H9 (cell line): ENCODE measurements around the gene TESK2. TPM values are rescaled to one million over a fixed set of nuclear protein-coding genes. Genes with fewer than 3 reads are reported as not detected.

ENCODE experiments used
- DNase-seq: peaks from one replicate; pipeline ENCODE4 v3.0.0-alpha.2; 2017
- H2AFZ ChIP-seq: one replicate; pipeline ENCODE4 v1.6.1; 2013; ENCODE audit warnings: mild to moderate bottlenecking, low read length, control low read depth, moderate library complexity
- H2AK5ac ChIP-seq: 2 replicates; pipeline ENCODE4 v1.6.1; 2013; ENCODE audit warnings: low read length, control low read depth, mixed read lengths; ENCODE audit not compliant: insufficient read length
- H2BK120ac ChIP-seq: one replicate; pipeline ENCODE4 v1.6.1; 2013; ENCODE audit warnings: low read depth, mild to moderate bottlenecking, low read length, control low read depth, inconsistent platforms; ENCODE audit not compliant: poor library complexity, severe bottlenecking
- H2BK12ac ChIP-seq: 2 replicates; pipeline ENCODE4 v1.6.1; 2013; ENCODE audit warnings: low read length, control low read depth, mixed read lengths, low read depth; ENCODE audit not compliant: insufficient read length
- H2BK15ac ChIP-seq: 2 replicates; pipeline ENCODE4 v1.6.1; 2013; ENCODE audit warnings: low read depth, low read length, control low read depth
- H2BK20ac ChIP-seq: one replicate; pipeline ENCODE4 v1.6.1; 2013; ENCODE audit warnings: low read depth, mild to moderate bottlenecking, low read length, control low read depth, inconsistent platforms; ENCODE audit not compliant: poor library complexity, severe bottlenecking
- H2BK5ac ChIP-seq: 2 replicates; pipeline ENCODE4 v1.6.1; 2013; ENCODE audit warnings: low read length, control low read depth, mixed read lengths; ENCODE audit not compliant: insufficient read length
- H3K14ac ChIP-seq: 2 replicates; pipeline ENCODE4 v1.6.1; 2013; ENCODE audit warnings: low read length, control low read depth; ENCODE audit not compliant: insufficient read depth
- H3K18ac ChIP-seq: 2 replicates; pipeline ENCODE4 v1.6.1; 2013; ENCODE audit warnings: low read depth, mild to moderate bottlenecking, mixed read lengths, low read length, control low read depth; ENCODE audit not compliant: insufficient read length
- H3K23ac ChIP-seq: 2 replicates; pipeline ENCODE4 v1.6.1; 2013; ENCODE audit warnings: low read length, control low read depth, mixed read lengths, low read depth; ENCODE audit not compliant: insufficient read length
- H3K23me2 ChIP-seq: 2 replicates; pipeline ENCODE4 v1.6.1; 2013; ENCODE audit warnings: low read depth, mild to moderate bottlenecking, mixed read lengths, low read length, control low read depth; ENCODE audit not compliant: insufficient read length, poor library complexity, severe bottlenecking
- H3K27ac ChIP-seq: 2 replicates; pipeline ENCODE4 v1.5.1; 2013; ENCODE audit warnings: low read length, control low read depth, mixed read lengths, low read depth; ENCODE audit not compliant: insufficient read length
- H3K27me3 ChIP-seq: 2 replicates; pipeline ENCODE4 v1.6.1; 2013; ENCODE audit warnings: low read length, control low read depth, inconsistent platforms; ENCODE audit not compliant: insufficient read depth
- H3K4ac ChIP-seq: 2 replicates; pipeline ENCODE4 v1.6.1; 2013; ENCODE audit warnings: low read depth, mild to moderate bottlenecking, control low read depth, inconsistent platforms, low read length, moderate library complexity
- H3K4me1 ChIP-seq: 2 replicates; pipeline ENCODE4 v1.6.1; 2013; ENCODE audit warnings: low read length, control low read depth, inconsistent platforms; ENCODE audit not compliant: insufficient read depth
- H3K4me2 ChIP-seq: 2 replicates; pipeline ENCODE4 v1.6.1; 2013; ENCODE audit warnings: low read length, control low read depth, mixed read lengths; ENCODE audit not compliant: insufficient read length, insufficient read depth
- H3K56ac ChIP-seq: 2 replicates; pipeline ENCODE4 v1.6.1; 2013; ENCODE audit warnings: low read depth, mild to moderate bottlenecking, mixed read lengths, low read length, control low read depth; ENCODE audit not compliant: insufficient read length
- H3K79me1 ChIP-seq: 2 replicates; pipeline ENCODE4 v1.6.1; 2013; ENCODE audit warnings: low read depth, mild to moderate bottlenecking, moderate library complexity, low read length, control low read depth, inconsistent platforms; ENCODE audit not compliant: insufficient read depth, poor library complexity, severe bottlenecking
- H3K79me2 ChIP-seq: 2 replicates; pipeline ENCODE4 v1.6.1; 2013; ENCODE audit warnings: low read length, control low read depth, inconsistent platforms; ENCODE audit not compliant: insufficient read depth
- H3K9ac ChIP-seq: 2 replicates; pipeline ENCODE4 v1.6.1; 2013; ENCODE audit warnings: low read length, control low read depth, mixed read lengths; ENCODE audit not compliant: insufficient read length; ENCODE audit errors: extremely low read depth
- H3K9me3 ChIP-seq: one replicate; pipeline ENCODE4 v1.6.1; 2013; ENCODE audit warnings: low read depth, low read length, inconsistent platforms; ENCODE audit not compliant: control insufficient read depth
- H3T11ph ChIP-seq: one replicate; pipeline ENCODE4 v1.6.1; 2013; ENCODE audit warnings: mild to moderate bottlenecking, low read length, control low read depth, inconsistent platforms
- H4K20me1 ChIP-seq: one replicate; pipeline ENCODE4 v1.6.1; 2013; ENCODE audit not compliant: control insufficient read depth, insufficient read length, insufficient read depth
- H4K5ac ChIP-seq: 2 replicates; pipeline ENCODE4 v1.6.1; 2013; ENCODE audit warnings: low read depth, mild to moderate bottlenecking, mixed read lengths, low read length, control low read depth; ENCODE audit not compliant: insufficient read length
- H4K8ac ChIP-seq: replicated peaks from 2 replicates; pipeline ENCODE4 v1.6.1; 2013; ENCODE audit warnings: low read length, control low read depth, mixed read lengths, low read depth; ENCODE audit not compliant: insufficient read length
- H4K91ac ChIP-seq: 2 replicates; pipeline ENCODE4 v1.6.1; 2013; ENCODE audit warnings: low read depth, mild to moderate bottlenecking, moderate library complexity, mixed read lengths, low read length, control low read depth; ENCODE audit not compliant: insufficient read length
- H3K27ac Mint-ChIP-seq, 3 experiments: 2 replicates in 2 of 3; 3 replicates in 1 of 3; pipeline ENCODE4 v1.8.0; 2020 to 2021; ENCODE audit warnings: mixed read lengths in 3 of 3, mild to moderate bottlenecking in 1 of 3, moderate library complexity in 1 of 3
- H3K27me3 Mint-ChIP-seq: 2 replicates; pipeline ENCODE4 v1.8.0; 2021; ENCODE audit warnings: low read depth, mild to moderate bottlenecking, moderate library complexity, mixed read lengths
- H3K36me3 Mint-ChIP-seq, 3 experiments: 2 replicates in 2 of 3; 3 replicates in 1 of 3; pipeline ENCODE4 v1.8.0; 2020 to 2021; ENCODE audit warnings: low read depth in 3 of 3, mixed read lengths in 3 of 3; ENCODE audit not compliant: insufficient read depth in 1 of 3
- H3K4me1 Mint-ChIP-seq, 2 experiments: 2 replicates each; pipeline ENCODE4 v1.8.0; 2020; ENCODE audit warnings: mixed read lengths in 2 of 2
- H3K4me3 Mint-ChIP-seq, 2 experiments: 2 replicates in 1 of 2; 3 replicates in 1 of 2; pipeline ENCODE4 v1.8.0; 2020 to 2021; ENCODE audit warnings: mild to moderate bottlenecking in 2 of 2, mixed read lengths in 2 of 2, moderate library complexity in 1 of 2
- H3K9me3 Mint-ChIP-seq, 2 experiments: 2 replicates in 1 of 2; 3 replicates in 1 of 2; pipeline ENCODE4 v1.8.0; 2020; ENCODE audit warnings: mild to moderate bottlenecking in 2 of 2, mixed read lengths in 2 of 2, moderate library complexity in 1 of 2
- CTCF ChIP-seq: fragments of 200-600 bp; sonication (generic); conservative IDR thresholded peaks from 3 replicates; pipeline ENCODE4 v1.8.0; 2021; ENCODE audit warnings: antibody characterized with exemption, mild to moderate bottlenecking
- WGBS: extraction: QIAGEN DNeasy Blood & Tissue Kit; methylation state at CpG from one replicate; pipeline ENCODE4 v1.1.7; 2013; ENCODE audit warnings: missing lambda C conversion rate, low lambda C conversion rate, mixed read lengths; ENCODE audit not compliant: insufficient read length; ENCODE audit errors: extremely low coverage; 5-methylcytosine and 5-hydroxymethylcytosine counted together
- total RNA-seq: library from RNA; stranded (reverse); gene quantifications from 2 replicates; pipeline ENCODE4 v1.2.1, GENCODE V29; 2021

TESK2 gene
- total RNA-seq, 1 experiment from 2014 or later, result 7.2 TPM

GRCh38 chr1:45512641-45513054 lies 21.7 kb upstream of the TESK2 start:
- H3K14ac ChIP-seq, result no peak overlapping the region
- H3K23me2 ChIP-seq, result no peaks in the 10 kb centered on the region
- no peak overlapping the region for H3K23ac ChIP-seq
- H2BK20ac ChIP-seq, result no peak overlapping the region
- TF ChIP-seq CTCF, result peak; percentile 80
- no peak overlapping the region for H3K4ac ChIP-seq
- H2AFZ ChIP-seq, result no peak overlapping the region
- no peak overlapping the region for H3K56ac ChIP-seq
- H3K9me3 ChIP-seq, result no peaks in the 10 kb centered on the region
- no peaks in the 10 kb centered on the region for H3K27me3 ChIP-seq
- H2AK5ac ChIP-seq, result no peak overlapping the region
- Mint-ChIP-seq H3K9me3 (no peaks in the 10 kb centered on the region), H3K36me3 (peaks cover 67 to 93% (median 81%) of the 10 kb centered on the region in 3 experiments; a peak in 6 of 7 replicates), H3K4me3 (no peak overlapping the region), H3K4me1 (no peaks in the 10 kb centered on the region), H3K27me3 (no peaks in the 10 kb centered on the region; the same call in 1 of the 2 replicates), H3K27ac (no peak overlapping the region)
- no peak overlapping the region for H2BK5ac ChIP-seq
- no peak overlapping the region for H2BK120ac ChIP-seq
- H3K79me1 ChIP-seq, result peaks cover 3% of the 10 kb centered on the region
- no CpG with 5 or more reads among the region's 1 CpG for WGBS
- no peak overlapping the region for H3K9ac ChIP-seq
- no peak overlapping the region for H2BK15ac ChIP-seq
- no peak overlapping the region for H3K18ac ChIP-seq
- no peak overlapping the region for H4K5ac ChIP-seq
- H3K4me2 ChIP-seq, result no peak overlapping the region
- no peaks in the 10 kb centered on the region for H3K4me1 ChIP-seq
- no peak overlapping the region for H2BK12ac ChIP-seq
- no peak overlapping the region for H3T11ph ChIP-seq
- H4K91ac ChIP-seq, result no peak overlapping the region
- peak; percentile 70 for DNase-seq
- H4K20me1 ChIP-seq, result peaks cover 2% of the 10 kb centered on the region
- no peak overlapping the region for H3K27ac ChIP-seq
- H3K79me2 ChIP-seq, result no peaks in the 10 kb centered on the region; the same call in 1 of the 2 replicates
- H4K8ac ChIP-seq, result no peak overlapping the region
